Fibroblast of skin of right biceps (primary cell): ENCODE data around the gene NOP56.

ENCODE experiments used
- DNase-seq: peaks from one replicate; pipeline ENCODE4 v3.0.0-alpha.2; 2013

NOP56 gene

GRCh38 chr20:2703716-2704475 lies 51.5 kb downstream of the NOP56 start:
- DNase-seq, result no peak

- DNase-seq, result no peak
These were observed 53.7 kb downstream of the NOP56 start for GRCh38 chr20:2705931-2706645.

GRCh38 chr20:2706688-2707352 lies 54.4 kb downstream of the NOP56 start:
- DNase-seq, result no peak

- DNase-seq, result no peak
These were observed 55.1 kb downstream of the NOP56 start for GRCh38 chr20:2707353-2708072.
